ENCODE measurements around the gene PSMC3IP.

Gene PSMC3IP

GRCh38 chr17:42536048-42536371 is 41.5 kb downstream of the PSMC3IP start, which contains the start of gene NAGLU (continued):
- TF ChIP-seq GLI4 (tag by site-specific recombination; IDR thresholded peaks at IDR 0.05) (no peak), ZNF664 (tag by site-specific recombination; IDR thresholded peaks at IDR 0.05) (no peak), ZNF362 (tag by site-specific recombination; IDR thresholded peaks at IDR 0.05) (no peak), PBX3 (CRISPR knock-in tag; IDR thresholded peaks at IDR 0.05) (no peak), SCRT1 (tag by site-specific recombination; IDR thresholded peaks at IDR 0.05; ENCODE audit: borderline replicate concordance) (no peak), ZEB2 (tag by site-specific recombination; IDR thresholded peaks at IDR 0.05) (no peak; the same call in 1 of the 2 replicates), ZNF174 (tag by site-specific recombination; IDR thresholded peaks at IDR 0.05) (no peak), ZNF747 (tag by site-specific recombination; IDR thresholded peaks at IDR 0.05) (no peak), ZNF621 (tag by site-specific recombination; IDR thresholded peaks at IDR 0.05) (no peak), ZNF366 (tag by site-specific recombination; conservative IDR thresholded peaks at IDR 0.05) (no peak), ZNF48 (tag by site-specific recombination; IDR thresholded peaks at IDR 0.05) (no peak), ZNF404 (tag by site-specific recombination; IDR thresholded peaks at IDR 0.05) (no peak), ZNF558 (tag by site-specific recombination; IDR thresholded peaks at IDR 0.05) (no peak), ZNF623 (tag by site-specific recombination; IDR thresholded peaks at IDR 0.05) (no peak), ZNF776 (tag by site-specific recombination; IDR thresholded peaks at IDR 0.05; ENCODE audit: borderline replicate concordance) (no peak), REST (tag by site-specific recombination; IDR thresholded peaks at IDR 0.05) (no peak), PRDM4 (tag by site-specific recombination; IDR thresholded peaks at IDR 0.05) (peak; percentile 45; the same call in 1 of the 2 replicates), GFI1B (tag by site-specific recombination; IDR thresholded peaks at IDR 0.05) (no peak), ZNF26 (tag by site-specific recombination; IDR thresholded peaks at IDR 0.05) (no peak), ZNF596 (tag by site-specific recombination; IDR thresholded peaks at IDR 0.05) (peak; percentile 37; the same call in 1 of the 2 replicates), ZNF660 (tag by site-specific recombination; IDR thresholded peaks at IDR 0.05) (no peak), ZNF830 (tag by site-specific recombination; IDR thresholded peaks at IDR 0.05; ENCODE audit: low read depth) (no peak), ZNF658 (tag by site-specific recombination; IDR thresholded peaks at IDR 0.05) (no peak), OVOL3 (tag by site-specific recombination; IDR thresholded peaks at IDR 0.05) (no peak), ZNF549 (tag by site-specific recombination; IDR thresholded peaks at IDR 0.05) (no peak), ZNF274 (IDR thresholded peaks at IDR 0.05; ENCODE audit: low read length) (no peak), ZNF274 (tag by site-specific recombination; IDR thresholded peaks at IDR 0.05; ENCODE audit: borderline replicate concordance) (no peak), ZNF221 (tag by site-specific recombination; IDR thresholded peaks at IDR 0.05; ENCODE audit: borderline replicate concordance) (no peak), ZNF155 (tag by site-specific recombination; IDR thresholded peaks at IDR 0.05) (no peak), SP2 (tag by site-specific recombination; IDR thresholded peaks at IDR 0.05) (peak; percentile 65), OSR2 (tag by site-specific recombination; IDR thresholded peaks at IDR 0.05) (peak; percentile 84), ZNF580 (tag by site-specific recombination; IDR thresholded peaks at IDR 0.05) (0 out of 2 replicates have a peak, but pooled peaks have one; percentile 41), ZNF37A (tag by site-specific recombination; IDR thresholded peaks at IDR 0.05) (no peak), ZFP41 (tag by site-specific recombination; IDR thresholded peaks at IDR 0.05; ENCODE audit: borderline replicate concordance) (no peak)
